Measurements from ENCODE around the gene PCSK4. TPM values are rescaled to one million over a fixed set of nuclear protein-coding genes. Genes with fewer than 3 reads are reported as not detected.

PCSK4 gene
- total and polyA plus RNA-seq, 9 of the 15 experiments (the other 6 are each of a cell fraction or from before 2014, with no cell fraction given): 0.01 to 9.1 (median 2.1) TPM; not detected in 1

DNA sequence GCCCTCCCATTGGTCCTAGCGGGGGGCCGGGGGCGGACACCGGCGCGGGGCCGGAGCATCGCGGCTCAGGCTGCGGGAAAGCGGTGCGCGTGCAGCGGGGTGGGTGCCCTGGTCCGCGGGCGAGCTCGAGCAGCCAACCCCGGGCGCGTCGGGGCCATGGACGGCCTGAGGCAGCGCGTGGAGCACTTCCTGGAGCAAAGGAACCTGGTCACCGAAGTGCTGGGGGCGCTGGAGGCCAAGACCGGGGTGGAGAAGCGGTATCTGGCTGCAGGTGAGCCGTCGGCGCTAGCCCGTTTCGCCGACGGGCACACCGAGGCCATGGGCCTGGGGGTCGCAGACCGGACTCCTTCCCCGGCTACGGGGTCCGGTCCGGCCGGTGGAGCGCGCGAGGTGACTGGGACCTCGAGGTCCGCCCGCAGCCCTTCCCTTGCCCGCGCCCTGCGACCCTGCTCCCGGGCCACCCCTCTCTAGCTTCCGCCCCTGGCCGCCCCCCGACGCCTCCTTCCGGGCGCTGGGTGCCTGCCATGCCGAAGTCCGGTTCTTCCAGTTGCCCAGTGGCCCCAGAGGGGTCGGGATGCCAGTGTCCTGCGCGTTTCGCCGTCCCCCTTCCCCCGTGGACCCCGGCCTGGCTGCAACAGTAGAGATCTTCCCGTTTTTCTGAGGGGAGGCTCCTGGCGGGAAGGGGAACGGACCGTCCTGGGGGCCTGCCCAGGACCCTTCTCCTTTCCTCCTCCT lies 1.1 kb upstream of the PCSK4 start, which contains the start of gene REEP6 (continued):
- TF ChIP-seq, protein P1, sequence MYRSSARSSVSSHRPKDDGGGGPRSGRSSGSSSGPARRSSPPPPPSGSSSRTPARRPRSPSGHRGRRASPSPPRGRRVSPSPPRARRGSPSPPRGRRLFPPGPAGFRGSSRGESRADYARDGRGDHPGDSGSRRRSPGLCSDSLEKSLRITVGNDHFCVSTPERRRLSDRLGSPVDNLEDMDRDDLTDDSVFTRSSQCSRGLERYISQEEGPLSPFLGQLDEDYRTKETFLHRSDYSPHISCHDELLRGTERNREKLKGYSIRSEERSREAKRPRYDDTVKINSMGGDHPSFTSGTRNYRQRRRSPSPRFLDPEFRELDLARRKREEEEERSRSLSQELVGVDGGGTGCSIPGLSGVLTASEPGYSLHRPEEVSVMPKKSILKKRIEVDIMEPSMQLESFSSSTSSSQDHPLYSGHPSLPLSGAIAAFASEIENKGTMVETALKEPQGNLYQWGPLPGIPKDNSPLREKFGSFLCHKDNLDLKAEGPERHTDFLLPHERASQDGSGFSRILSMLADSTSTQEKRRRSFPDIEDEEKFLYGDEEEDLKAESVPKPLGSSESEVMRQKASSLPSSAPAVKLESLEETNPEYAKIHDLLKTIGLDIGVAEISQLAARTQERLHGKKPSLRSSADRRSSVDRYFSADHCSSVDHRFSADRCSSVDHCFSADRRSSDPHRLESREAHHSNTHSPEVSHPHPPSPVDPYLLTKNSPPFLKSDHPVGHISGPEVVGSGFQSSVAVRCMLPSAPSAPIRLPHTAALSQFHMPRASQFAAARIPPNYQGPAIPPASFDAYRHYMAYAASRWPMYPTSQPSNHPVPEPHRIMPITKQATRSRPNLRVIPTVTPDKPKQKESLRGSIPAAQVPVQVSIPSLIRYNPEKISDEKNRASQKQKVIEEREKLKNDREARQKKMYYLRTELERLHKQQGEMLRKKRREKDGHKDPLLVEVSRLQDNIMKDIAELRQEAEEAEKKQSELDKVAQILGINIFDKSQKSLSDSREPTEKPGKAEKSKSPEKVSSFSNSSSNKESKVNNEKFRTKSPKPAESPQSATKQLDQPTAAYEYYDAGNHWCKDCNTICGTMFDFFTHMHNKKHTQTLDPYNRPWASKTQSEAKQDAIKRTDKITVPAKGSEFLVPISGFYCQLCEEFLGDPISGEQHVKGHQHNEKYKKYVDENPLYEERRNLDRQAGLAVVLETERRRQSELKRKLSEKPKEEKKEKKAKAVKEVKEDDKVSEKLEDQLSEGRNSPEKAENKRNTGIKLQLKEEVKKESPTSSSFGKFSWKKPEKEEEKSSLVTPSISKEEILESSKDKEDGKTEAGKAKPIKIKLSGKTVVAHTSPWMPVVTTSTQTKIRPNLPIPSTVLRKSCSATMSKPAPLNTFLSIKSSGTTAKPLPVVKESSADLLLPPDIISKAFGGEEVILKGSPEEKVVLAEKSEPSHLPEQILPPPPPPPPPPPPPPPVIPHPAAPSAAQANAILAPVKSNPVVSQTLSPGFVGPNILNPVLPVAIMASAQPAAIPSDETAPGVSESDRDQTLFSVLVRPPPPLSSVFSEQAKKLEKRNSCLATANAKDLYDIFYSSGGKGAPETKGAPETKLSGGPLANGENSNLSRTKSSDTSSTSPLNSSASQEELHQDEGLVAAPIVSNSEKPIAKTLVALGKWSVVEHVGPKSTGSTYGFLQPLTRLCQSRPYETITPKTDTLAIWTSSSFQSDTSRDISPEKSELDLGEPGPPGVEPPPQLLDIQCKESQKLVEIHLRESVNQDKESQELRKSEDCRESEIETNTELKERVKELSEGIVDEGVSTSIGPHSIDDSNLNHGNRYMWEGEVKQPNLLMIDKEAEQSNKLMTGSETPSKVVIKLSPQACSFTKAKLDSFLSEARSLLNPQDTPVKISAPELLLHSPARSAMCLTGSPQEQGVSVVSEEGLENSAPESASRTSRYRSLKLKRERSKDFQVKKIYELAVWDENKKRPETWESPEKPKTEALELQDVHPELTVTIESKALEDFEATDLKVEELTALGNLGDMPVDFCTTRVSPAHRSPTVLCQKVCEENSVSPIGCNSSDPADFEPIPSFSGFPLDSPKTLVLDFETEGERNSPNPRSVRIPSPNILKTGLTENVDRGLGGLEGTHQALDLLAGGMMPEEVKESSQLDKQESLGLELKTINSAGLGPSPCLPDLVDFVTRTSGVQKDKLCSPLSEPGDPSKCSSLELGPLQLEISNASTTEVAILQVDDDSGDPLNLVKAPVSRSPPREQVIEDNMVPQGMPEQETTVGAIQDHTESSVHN (IDR thresholded peaks at IDR 0.05; ENCODE audit: borderline replicate concordance in 1 of 2, low read depth in 1 of 2): no peak
- TF ChIP-seq, protein P2, sequence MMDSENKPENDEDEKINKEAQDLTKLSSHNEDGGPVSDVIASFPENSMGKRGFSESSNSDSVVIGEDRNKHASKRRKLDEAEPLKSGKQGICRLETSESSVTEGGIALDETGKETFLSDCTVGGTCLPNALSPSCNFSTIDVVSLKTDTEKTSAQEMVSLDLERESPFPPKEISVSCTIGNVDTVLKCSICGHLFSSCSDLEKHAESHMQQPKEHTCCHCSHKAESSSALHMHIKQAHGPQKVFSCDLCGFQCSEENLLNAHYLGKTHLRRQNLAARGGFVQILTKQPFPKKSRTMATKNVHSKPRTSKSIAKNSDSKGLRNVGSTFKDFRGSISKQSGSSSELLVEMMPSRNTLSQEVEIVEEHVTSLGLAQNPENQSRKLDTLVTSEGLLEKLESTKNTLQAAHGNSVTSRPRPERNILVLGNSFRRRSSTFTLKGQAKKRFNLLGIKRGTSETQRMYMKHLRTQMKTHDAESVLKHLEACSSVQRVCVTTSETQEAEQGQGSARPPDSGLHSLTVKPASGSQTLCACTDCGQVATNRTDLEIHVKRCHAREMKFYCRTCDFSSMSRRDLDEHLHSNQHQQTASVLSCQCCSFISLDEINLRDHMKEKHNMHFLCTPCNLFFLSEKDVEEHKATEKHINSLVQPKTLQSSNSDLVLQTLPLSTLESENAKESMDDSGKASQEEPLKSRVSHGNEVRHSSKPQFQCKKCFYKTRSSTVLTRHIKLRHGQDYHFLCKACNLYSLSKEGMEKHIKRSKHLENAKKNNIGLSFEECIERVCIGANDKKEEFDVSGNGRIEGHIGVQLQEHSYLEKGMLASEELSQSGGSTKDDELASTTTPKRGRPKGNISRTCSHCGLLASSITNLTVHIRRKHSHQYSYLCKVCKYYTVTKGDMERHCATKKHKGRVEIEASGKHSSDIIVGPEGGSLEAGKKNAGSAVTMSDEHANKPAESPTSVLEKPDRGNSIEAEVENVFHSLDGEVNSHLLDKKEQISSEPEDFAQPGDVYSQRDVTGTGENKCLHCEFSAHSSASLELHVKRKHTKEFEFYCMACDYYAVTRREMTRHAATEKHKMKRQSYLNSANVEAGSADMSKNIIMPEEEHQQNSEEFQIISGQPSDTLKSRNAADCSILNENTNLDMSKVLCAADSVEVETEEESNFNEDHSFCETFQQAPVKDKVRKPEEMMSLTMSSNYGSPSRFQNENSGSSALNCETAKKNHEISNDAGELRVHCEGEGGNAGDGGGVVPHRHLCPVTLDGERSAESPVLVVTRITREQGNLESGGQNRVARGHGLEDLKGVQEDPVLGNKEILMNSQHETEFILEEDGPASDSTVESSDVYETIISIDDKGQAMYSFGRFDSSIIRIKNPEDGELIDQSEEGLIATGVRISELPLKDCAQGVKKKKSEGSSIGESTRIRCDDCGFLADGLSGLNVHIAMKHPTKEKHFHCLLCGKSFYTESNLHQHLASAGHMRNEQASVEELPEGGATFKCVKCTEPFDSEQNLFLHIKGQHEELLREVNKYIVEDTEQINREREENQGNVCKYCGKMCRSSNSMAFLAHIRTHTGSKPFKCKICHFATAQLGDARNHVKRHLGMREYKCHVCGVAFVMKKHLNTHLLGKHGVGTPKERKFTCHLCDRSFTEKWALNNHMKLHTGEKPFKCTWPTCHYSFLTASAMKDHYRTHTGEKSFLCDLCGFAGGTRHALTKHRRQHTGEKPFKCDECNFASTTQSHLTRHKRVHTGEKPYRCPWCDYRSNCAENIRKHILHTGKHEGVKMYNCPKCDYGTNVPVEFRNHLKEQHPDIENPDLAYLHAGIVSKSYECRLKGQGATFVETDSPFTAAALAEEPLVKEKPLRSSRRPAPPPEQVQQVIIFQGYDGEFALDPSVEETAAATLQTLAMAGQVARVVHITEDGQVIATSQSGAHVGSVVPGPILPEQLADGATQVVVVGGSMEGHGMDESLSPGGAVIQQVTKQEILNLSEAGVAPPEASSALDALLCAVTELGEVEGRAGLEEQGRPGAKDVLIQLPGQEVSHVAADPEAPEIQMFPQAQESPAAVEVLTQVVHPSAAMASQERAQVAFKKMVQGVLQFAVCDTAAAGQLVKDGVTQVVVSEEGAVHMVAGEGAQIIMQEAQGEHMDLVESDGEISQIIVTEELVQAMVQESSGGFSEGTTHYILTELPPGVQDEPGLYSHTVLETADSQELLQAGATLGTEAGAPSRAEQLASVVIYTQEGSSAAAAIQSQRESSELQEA (IDR thresholded peaks at IDR 0.05; ENCODE audit: low read depth): no peak
- TF ChIP-seq, protein P3, sequence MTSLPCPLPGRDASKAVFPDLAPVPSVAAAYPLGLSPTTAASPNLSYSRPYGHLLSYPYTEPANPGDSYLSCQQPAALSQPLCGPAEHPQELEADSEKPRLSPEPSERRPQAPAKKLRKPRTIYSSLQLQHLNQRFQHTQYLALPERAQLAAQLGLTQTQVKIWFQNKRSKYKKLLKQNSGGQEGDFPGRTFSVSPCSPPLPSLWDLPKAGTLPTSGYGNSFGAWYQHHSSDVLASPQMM (CRISPR knock-in tag; IDR thresholded peaks at IDR 0.05): no peak
- TF ChIP-seq, protein P4, sequence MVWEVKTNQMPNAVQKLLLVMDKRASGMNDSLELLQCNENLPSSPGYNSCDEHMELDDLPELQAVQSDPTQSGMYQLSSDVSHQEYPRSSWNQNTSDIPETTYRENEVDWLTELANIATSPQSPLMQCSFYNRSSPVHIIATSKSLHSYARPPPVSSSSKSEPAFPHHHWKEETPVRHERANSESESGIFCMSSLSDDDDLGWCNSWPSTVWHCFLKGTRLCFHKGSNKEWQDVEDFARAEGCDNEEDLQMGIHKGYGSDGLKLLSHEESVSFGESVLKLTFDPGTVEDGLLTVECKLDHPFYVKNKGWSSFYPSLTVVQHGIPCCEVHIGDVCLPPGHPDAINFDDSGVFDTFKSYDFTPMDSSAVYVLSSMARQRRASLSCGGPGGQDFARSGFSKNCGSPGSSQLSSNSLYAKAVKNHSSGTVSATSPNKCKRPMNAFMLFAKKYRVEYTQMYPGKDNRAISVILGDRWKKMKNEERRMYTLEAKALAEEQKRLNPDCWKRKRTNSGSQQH (CRISPR knock-in tag; IDR thresholded peaks at IDR 0.05): no peak
- TF ChIP-seq JUNB (CRISPR knock-in tag; conservative IDR thresholded peaks at IDR 0.05) (no peak), ZNF785 (CRISPR knock-in tag; IDR thresholded peaks at IDR 0.05) (no peak), ZNF77 (CRISPR knock-in tag; IDR thresholded peaks at IDR 0.05) (no peak)
